Inflammatory macrophage (primary cell): ENCODE data around the gene ZNF552.

Experiments
- DNase-seq, 2 donors: peaks; one replicate each; pipeline ENCODE4 v3.0.0-alpha.2; 2020 to 2022

Gene ZNF552

DNA sequence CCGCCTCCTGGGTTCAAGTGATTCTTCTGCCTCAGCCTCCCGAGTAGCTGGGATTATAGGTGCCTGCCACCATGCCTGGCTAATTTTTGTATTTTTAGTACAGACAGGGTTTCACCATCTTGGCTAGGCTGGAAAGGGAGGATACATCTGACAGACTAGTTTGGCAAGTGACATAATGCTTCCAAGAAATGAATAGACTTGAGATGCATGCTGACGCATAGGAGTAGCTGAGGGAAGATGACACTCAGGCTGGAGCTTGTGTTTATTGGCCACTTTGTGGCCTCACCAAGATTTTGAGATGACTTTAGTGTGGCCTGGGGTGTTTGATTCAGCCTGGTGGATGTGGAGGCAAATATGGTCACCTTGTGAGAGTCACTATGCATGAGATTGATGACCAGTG is 41.2 kb downstream of the ZNF552 start:
- DNase-seq = no peak

DNA sequence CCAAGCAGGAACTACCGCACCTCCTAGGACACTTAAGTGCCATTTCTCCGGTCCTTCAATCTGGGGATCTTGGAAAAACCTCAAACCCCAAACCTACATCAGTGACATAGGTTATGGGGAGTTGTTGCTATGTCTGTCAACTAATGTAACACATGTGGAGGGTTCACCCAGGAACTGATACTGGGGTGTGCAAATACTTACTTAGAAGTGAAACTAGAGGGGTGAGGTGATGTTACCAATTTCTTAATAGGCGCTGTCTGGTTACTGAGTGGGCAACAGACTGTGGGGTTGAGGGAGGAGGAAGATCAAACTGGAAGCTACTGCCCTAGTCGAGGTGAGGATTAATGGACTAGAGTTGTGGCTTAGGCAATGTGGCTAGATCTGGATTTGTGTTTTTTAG is 43.3 kb downstream of the ZNF552 start:
- peak; percentile 15 to 37 for DNase-seq

DNA sequence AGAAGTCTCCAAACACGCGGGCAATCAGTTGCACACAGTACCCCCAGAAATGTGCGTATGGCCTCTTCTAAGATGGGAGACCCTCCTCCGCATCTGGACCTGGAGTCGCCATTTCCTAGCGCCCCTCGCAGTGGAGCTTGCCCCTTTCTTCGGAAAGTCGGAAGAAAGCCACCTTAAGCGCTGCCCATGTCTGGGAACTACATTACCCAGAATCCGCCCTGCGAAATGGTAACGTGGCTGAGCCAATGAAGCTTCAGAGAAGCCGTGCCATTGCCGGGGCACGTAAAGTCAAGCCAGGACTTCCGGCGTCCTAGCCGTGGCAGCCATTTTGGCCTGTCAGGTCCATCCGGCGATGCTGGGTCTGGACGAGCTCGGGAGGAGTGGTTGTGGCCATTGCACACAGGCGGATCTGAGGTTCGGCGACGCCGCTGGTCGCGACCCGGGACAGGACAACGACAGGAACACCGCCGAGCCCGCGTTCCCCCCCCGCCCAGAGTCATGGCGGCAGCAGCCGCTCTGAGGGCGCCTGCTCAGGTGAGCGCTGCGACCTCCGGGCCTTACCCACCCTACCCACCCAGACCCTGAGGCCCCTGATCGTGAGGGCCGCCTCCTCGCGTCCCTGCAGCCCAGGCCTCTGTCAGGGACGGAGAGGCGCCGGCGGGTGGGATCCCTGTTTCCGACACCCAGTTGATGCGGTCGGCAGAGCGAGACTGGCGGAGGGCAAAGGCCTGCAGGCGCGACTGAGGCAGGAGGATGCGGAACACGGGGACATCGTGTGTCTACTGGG is 45.2 kb downstream of the ZNF552 start, which contains the start of gene ZNF586:
Gene ZNF586, plus strand, starts transcription at position 332 of the 787 bp plus-strand sequence. Its CDS starts 167 bp downstream, at position 499.
- peak; percentile 93 to 96 for DNase-seq

DNA sequence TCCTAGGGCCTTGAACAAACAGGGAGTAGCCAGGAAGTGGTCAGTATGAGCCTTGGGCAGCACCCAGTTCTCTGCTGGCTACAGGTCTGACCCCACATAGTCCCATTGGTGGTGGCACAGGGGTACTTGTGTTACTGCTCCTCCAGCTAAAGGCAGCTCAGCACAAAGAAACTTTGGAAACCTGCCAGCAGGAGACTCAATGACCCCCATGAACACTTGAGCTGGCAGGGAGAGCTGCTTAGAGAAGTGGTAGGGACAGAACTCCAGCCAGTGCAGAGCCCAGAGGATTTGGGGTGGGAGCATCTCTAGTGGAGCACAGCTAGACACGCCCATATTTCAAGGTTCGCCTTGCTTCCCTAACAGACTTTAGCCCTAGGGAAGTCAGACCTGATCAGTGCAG is 55.6 kb downstream of the ZNF552 start:
- DNase-seq = no peak

DNA sequence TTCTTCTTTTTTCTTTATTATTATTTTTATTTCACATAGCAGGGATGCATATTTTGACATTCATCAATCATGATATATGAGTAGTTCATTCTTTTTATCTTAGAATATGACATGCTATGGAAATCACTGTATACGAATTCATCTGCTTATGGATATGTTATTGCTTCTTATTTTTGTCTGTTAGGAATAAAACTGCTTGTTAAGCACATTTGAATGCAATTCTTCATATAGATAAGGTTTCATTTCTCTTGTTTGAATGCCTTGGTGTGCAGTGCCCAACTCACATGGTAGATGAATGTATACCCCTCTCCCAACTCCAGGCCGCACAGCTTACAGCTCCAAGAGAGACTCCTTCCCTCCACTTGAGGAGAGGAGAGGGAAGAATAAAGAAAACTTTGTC is 56.8 kb downstream of the ZNF552 start:
- no peak for DNase-seq
